Activated naive CD4-positive, alpha-beta T cell treated with anti-CD3 and anti-CD28 coated beads, Interleukin-2, amount 10 ng/mL, durations not matched to agents 7 days and 5 days (primary cell): Measurements from ENCODE around the gene KRT86.
A peak's percentile ranks its signal among the peaks of the same experiment; 100 is the strongest.

Experiments used
- CTCF ChIA-PET: fragments of 350-600 bp; sonication (Branson Sonifier 250); formaldehyde crosslinking; loops from one replicate; lab custom pipeline; 2021; ENCODE audit warnings: antibody characterized with exemption; lab: Charles Lee
- DNase-seq: peaks from one replicate; pipeline ENCODE4 v3.0.0-alpha.2; 2020
- H3K27ac Mint-ChIP-seq: one replicate; pipeline ENCODE4 v1.8.0; 2021; ENCODE audit warnings: mild to moderate bottlenecking, moderate library complexity, mixed read lengths
- H3K27me3 Mint-ChIP-seq: one replicate; pipeline ENCODE4 v1.8.0; 2021; ENCODE audit warnings: mild to moderate bottlenecking, mixed read lengths
- H3K36me3 Mint-ChIP-seq: one replicate; pipeline ENCODE4 v1.8.0; 2021; ENCODE audit warnings: mixed read lengths
- H3K4me1 Mint-ChIP-seq: one replicate; pipeline ENCODE4 v1.8.0; 2021; ENCODE audit warnings: mixed read lengths
- H3K4me3 Mint-ChIP-seq: one replicate; pipeline ENCODE4 v1.8.0; 2021; ENCODE audit warnings: mild to moderate bottlenecking, moderate library complexity, mixed read lengths
- H3K9me3 Mint-ChIP-seq: one replicate; pipeline ENCODE4 v1.8.0; 2021; ENCODE audit warnings: mixed read lengths

Gene KRT86

DNA sequence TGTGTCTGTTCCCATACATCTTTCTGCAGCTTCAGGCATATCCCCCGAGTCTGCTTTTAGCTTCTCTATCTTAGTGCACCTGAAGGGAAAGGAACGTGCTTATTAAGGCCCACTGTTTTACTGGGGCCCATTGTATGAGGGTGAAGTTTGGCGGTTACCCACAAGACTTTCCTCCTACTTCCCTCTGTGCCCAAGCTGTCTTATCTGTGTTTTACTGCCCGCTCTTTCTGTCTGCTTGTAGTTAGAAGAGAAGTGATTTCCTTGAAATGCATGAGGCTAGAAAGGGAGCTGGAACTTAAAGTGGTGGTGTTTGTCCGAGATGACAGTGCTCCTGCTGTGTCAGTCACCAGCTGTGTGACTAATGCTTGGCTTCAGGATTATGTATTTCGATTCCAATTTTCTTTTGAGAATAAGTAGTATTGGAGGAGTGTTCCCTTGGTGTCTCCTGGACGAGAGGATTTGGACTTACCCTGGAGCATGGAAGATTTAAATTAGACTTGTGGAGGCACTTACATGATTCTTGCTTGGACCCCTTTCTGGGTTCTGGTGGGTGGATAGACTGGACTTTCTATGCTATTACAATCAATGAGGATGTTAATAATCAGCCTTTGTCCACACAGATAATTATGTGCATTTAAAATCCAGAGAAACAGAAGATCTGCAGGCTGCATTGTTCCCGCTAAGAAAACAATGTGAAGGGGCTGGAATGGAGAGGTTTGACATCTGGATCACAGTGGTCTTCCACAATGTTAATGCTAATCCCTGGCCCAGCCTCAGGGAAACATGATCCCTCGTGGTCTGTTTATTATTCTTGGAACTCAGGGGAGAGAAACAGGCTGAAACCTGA lies 13.9 kb upstream of the KRT86 start:
- CTCF ChIA-PET = interaction anchor here (1.9 to 12.5 kb wide), 2 partner anchors 17 to 47 kb away, joined by 5 to 76 read pairs; partner anchors contain the start of gene KRT86
- peaks cover 27% of the 10 kb centered on the region for H3K4me1 Mint-ChIP-seq
- H3K27me3 Mint-ChIP-seq = peaks cover 87% of the 10 kb centered on the region
- peak; percentile 20 for DNase-seq
- peak overlapping the region; percentile 16 for H3K27ac Mint-ChIP-seq
- peaks cover 1% of the 10 kb centered on the region for H3K36me3 Mint-ChIP-seq
- peaks cover 3% of the 10 kb centered on the region for H3K9me3 Mint-ChIP-seq
- H3K4me3 Mint-ChIP-seq = no peak overlapping the region

DNA sequence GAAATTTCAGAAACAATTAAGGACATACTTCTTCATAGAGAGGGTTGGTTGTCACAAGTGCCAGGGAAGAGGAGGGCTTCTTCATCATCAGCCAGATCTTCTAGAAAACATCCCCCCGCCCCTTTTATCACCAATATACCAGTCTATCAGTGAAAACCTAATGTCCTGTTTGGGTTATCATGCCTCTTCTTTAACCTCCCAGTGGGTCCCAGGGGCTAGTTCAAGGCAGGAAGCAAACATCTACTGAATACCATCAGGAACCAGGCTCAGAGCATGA lies 13.3 kb upstream of the KRT86 start:
- Mint-ChIP-seq H3K27ac (no peak overlapping the region), H3K4me3 (no peak overlapping the region), H3K27me3 (peaks cover 81% of the 10 kb centered on the region), H3K36me3 (peaks cover 1% of the 10 kb centered on the region), H3K4me1 (peaks cover 27% of the 10 kb centered on the region), H3K9me3 (peaks cover 3% of the 10 kb centered on the region)
- no peak for DNase-seq
- CTCF ChIA-PET = interaction anchor here (12.5 kb wide), 1 partner anchor 16 kb away, joined by 76 read pairs; the partner anchor contains the start of gene KRT86

DNA sequence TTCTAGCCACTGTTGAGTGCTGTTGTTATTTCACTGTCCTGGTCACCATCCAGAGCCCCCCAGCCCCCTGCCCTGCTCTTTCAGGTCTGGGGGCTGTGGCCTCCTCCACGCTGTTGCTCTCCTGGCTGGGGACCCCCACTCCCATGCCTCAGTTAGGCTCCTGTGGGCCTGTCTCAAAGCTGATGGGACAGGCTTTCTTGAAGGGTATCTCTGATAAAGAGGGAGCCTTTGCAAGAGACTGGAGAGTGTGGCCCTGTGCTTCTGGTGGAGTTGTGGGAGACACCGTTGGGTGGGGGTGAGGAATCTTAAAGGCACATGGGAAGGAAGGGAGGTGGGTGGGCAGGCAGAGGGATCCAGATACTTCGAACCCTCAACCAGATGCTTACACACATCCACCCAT lies 12.2 kb upstream of the KRT86 start:
- Mint-ChIP-seq H3K4me1 (peaks cover 27% of the 10 kb centered on the region), H3K4me3 (no peak overlapping the region), H3K36me3 (no peaks in the 10 kb centered on the region), H3K9me3 (peaks cover 3% of the 10 kb centered on the region), H3K27me3 (peaks cover 79% of the 10 kb centered on the region), H3K27ac (no peak overlapping the region)
- CTCF ChIA-PET = interaction anchor here (12.5 kb wide), 1 partner anchor 15 kb away, joined by 76 read pairs; the partner anchor contains the start of gene KRT86
- peak; percentile 7 for DNase-seq

DNA sequence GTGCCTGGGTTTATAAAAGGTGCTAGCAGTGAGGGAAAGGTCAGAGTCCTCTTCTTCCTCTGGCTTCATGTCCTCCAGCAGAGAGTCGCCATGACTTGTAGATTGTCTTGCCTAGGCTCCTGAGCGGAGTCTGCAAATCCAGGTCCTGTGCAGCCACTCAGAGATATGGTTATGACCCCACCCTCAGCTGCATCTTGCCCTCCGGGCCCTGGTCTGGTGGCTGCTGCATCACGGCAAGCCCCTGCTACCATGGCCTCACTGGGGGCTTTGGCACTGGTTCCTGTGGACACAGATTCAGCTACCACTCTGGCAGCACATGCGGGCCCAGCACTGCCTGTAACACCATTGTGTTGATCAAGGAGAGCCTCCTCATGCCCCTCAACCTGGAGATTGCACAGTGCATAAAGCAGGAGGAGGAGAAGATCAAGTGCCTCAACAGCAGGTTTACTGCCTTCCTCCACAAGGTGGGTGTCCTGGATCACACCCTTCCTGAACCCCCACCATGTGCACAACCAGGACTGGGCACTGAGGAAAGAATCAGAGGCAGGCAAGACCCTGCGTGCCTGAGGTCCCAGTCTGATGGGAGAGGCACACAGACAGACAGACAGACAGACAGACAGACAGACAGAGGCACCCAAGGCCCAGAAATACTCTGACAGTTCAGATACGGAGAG lies 10.5 kb upstream of the KRT86 start:
- Mint-ChIP-seq H3K4me1 (peaks cover 29% of the 10 kb centered on the region), H3K9me3 (peaks cover 3% of the 10 kb centered on the region), H3K4me3 (no peak overlapping the region), H3K27me3 (peaks cover 70% of the 10 kb centered on the region), H3K27ac (no peak overlapping the region), H3K36me3 (no peaks in the 10 kb centered on the region)
- no peak for DNase-seq
- CTCF ChIA-PET = interaction anchor here (1.7 to 12.5 kb wide), 2 partner anchors 14 to 43 kb away, joined by 6 to 76 read pairs; partner anchors contain the start of gene KRT86

DNA sequence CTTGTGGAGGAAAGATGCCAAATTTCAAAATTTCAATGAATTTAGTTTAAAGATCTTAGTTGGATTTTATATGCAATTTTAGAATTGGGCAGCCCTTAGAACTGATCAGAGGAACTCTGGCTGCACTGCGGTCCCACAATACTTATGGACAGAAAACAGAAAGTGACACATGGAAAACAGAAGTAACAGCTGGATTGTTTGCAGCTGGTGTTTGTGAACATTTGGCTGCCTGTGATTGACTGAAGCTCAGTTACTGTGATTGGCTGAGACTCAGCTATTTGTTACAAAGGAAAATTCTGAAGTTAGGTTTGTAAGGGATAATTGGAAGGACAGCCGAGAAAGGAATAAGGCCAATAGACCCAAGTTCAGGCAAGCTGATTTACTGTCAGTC lies 10.0 kb upstream of the KRT86 start:
- no peak overlapping the region for H3K4me3 Mint-ChIP-seq
- CTCF ChIA-PET = interaction anchor here (0.9 to 12.5 kb wide), 3 partner anchors 13 to 43 kb away, joined by 4 to 76 read pairs (median 6); partner anchors contain the start of gene KRT86
- no peak overlapping the region for H3K27ac Mint-ChIP-seq
- H3K4me1 Mint-ChIP-seq = peaks cover 25% of the 10 kb centered on the region
- H3K9me3 Mint-ChIP-seq = peaks cover 3% of the 10 kb centered on the region
- H3K36me3 Mint-ChIP-seq = no peaks in the 10 kb centered on the region
- H3K27me3 Mint-ChIP-seq = peaks cover 64% of the 10 kb centered on the region
- peak; percentile 4 for DNase-seq

DNA sequence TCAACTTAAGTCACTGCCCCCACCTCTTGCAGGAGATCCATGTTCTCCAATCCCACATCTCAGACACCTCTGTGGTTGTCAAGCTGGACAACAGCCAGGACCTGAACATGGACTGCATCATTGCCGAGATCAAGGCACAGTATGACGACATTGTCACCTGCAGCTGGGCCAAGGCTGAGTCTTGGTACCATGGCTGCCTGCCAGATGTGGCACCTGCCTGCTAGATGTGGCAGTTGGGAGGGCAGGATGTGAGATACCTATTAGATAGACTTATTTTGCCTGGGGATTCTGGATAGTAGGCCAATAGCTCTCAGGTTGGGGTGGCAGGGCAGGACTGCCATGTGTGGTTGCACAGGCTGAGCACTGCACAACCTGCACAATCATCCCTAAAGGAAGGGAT lies 7.9 kb upstream of the KRT86 start:
- peaks cover 3% of the 10 kb centered on the region for H3K9me3 Mint-ChIP-seq
- DNase-seq = peak; percentile 16
- H3K27me3 Mint-ChIP-seq = peaks cover 62% of the 10 kb centered on the region
- H3K4me1 Mint-ChIP-seq = peaks cover 4% of the 10 kb centered on the region
- CTCF ChIA-PET = interaction anchor here (12.5 kb wide), 1 partner anchor 11 kb away, joined by 76 read pairs; the partner anchor contains the start of gene KRT86
- no peak overlapping the region for H3K4me3 Mint-ChIP-seq
- no peak overlapping the region for H3K27ac Mint-ChIP-seq
- H3K36me3 Mint-ChIP-seq = no peaks in the 10 kb centered on the region

DNA sequence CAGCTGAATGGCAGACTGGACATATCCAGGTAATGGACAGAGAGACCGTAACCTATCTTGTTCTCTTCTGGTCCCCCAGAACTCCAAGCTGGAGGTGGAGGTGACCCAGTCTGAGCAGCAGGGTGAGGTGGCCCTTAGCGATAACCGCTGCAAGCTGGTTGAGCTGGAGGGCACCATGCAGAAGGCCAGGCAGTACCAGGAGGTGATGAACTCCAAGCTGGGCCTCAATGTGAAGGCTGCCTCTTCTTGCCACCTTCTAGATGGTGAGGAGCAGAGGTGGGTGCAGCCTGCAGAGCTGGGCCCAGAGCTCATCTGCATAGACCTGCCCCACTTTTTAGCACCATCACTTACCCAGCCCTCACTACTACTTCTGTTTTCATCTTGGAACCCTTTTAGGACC lies 7.2 kb upstream of the KRT86 start:
- CTCF ChIA-PET = interaction anchor here (1.0 to 12.5 kb wide), 3 partner anchors 8 to 94 kb away, joined by 3 to 76 read pairs (median 4); partner anchors contain the start of gene KRT86
- Mint-ChIP-seq H3K27me3 (peaks cover 55% of the 10 kb centered on the region), H3K36me3 (no peaks in the 10 kb centered on the region), H3K27ac (no peak overlapping the region), H3K4me3 (no peak overlapping the region), H3K9me3 (peaks cover 3% of the 10 kb centered on the region), H3K4me1 (peaks cover 2% of the 10 kb centered on the region)
- no peak for DNase-seq

DNA sequence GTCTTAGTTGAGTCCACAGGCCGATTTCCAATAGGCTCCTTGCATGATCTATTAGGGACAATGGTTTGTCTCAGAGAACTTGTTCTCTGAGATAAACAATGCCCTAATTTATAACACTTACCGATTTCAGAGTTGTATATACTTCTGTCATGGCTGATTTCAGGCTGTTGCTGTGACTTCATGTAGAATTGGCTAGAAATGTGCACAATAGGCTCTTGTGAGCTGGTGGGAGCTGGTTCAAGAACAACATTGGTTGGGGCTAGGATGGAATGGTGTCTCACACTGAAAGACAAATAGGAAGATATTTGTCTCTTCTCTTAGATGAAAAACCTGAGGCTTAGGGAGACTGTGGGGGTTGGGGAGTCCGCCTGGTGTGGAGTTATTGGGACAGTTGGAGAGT lies 6.7 kb upstream of the KRT86 start:
- no peak overlapping the region for H3K27ac Mint-ChIP-seq
- H3K27me3 Mint-ChIP-seq = peaks cover 52% of the 10 kb centered on the region
- peaks cover 2% of the 10 kb centered on the region for H3K9me3 Mint-ChIP-seq
- peak; percentile 1 for DNase-seq
- peaks cover 2% of the 10 kb centered on the region for H3K4me1 Mint-ChIP-seq
- CTCF ChIA-PET = interaction anchor here (1.0 to 12.5 kb wide), 4 partner anchors 9 to 95 kb away, joined by 3 to 76 read pairs (median 5); partner anchors contain the start of gene KRT86
- H3K36me3 Mint-ChIP-seq = no peaks in the 10 kb centered on the region
- no peak overlapping the region for H3K4me3 Mint-ChIP-seq

DNA sequence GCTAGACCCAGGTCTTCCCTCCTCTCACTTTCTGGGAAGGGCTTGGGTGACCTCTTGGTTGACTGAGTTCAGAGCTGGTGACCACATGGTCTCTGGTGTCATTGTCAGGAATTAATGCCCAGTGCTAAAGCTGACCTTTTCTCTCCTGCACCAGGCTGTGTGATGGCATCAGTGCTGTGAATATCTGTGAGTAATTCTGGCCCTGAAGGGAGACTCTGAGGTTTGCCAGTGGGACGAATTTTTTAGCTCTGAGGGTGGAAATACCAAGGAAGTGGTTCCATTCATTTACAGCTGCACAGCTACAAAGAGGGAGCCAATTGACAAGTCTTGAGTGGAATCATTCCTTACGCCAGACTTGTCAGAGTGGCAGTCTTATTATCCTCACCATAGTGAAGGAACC lies 6.2 kb upstream of the KRT86 start:
- Mint-ChIP-seq H3K4me3 (no peak overlapping the region), H3K36me3 (no peaks in the 10 kb centered on the region), H3K9me3 (no peaks in the 10 kb centered on the region), H3K27me3 (peaks cover 50% of the 10 kb centered on the region), H3K4me1 (peaks cover 2% of the 10 kb centered on the region), H3K27ac (no peak overlapping the region)
- CTCF ChIA-PET = interaction anchor here (1.0 to 12.5 kb wide), 3 partner anchors 9 to 16 kb away, joined by 4 to 76 read pairs (median 6); partner anchors contain the start of gene KRT86
- DNase-seq = no peak

DNA sequence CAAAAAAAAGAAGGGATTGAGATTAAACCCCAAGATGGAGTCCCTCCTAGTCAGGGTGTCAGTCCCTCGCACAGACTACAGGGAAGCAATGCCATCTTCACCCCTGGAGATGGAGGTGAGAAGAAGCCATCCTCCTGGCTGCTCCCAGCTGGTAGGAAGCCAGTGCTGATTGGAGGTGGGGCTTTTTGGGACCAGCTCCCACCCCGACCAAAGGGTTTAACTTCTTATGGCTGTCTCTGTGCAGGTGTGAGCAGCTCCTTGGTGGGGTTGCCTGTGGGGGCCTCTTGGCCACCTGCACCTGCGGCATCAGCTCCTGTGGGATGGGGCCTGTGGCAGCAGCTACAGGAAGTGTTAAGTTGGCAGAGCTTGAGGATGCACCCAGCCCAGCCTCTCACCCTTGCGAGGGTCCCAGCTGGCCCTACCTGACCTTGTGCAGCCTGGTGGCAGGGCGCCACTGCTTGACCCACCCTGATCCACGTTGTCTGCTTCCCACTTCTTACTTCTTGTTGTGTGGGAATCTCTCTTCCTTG lies 3.8 kb upstream of the KRT86 start:
- Mint-ChIP-seq H3K36me3 (no peaks in the 10 kb centered on the region), H3K27ac (no peak overlapping the region), H3K4me3 (no peak overlapping the region), H3K9me3 (no peaks in the 10 kb centered on the region), H3K27me3 (peaks cover 51% of the 10 kb centered on the region), H3K4me1 (peaks cover 2% of the 10 kb centered on the region)
- CTCF ChIA-PET = interaction anchor here (12.5 kb wide), 1 partner anchor 7 kb away, joined by 76 read pairs; the partner anchor contains the start of gene KRT86
- DNase-seq = peak; percentile 8

DNA sequence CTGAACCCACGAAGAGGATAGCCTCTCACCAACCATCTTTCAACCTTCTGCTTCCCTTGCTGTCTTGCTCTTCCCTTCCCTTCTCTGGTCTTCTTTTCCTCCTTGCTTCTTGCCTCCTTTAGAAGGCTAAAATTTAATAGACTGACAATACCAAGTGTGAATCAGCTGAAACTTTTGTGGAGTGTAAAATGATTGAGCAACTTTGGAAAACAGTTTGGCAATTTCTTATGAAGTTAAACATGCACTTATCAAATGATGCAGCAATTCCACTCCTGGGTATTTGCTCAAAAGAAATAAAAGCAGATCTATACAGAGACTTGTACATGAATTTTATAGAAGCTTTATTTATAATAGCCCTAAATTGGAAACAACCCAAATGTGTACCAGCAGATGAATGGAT lies 3.3 kb upstream of the KRT86 start:
- H3K27ac Mint-ChIP-seq = no peak overlapping the region
- no peaks in the 10 kb centered on the region for H3K36me3 Mint-ChIP-seq

DNA sequence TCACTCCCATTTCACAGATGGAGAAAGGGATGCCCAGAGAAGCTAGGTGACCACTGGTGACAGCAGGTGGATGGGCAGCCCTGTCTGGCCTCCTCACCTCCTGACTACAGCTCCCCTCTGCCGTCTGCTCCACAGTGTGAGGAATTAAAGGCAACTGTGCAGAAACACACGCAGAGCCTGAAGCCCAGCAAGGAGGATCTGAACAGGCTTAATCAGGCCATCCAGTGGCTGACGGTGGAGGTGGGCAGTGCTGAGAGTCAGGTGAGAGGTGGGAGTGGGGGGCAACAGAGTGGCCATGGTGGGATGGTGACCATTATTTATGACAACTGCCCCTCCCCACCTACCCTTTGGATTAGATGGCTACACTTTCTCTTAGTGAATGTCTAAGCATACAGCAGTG lies 1.2 kb downstream of the KRT86 start:
- peak; percentile 4 for DNase-seq
- peaks cover 9% of the 10 kb centered on the region for H3K4me1 Mint-ChIP-seq
- no peak overlapping the region for H3K27ac Mint-ChIP-seq
- H3K4me3 Mint-ChIP-seq = no peak overlapping the region
- no peaks in the 10 kb centered on the region for H3K36me3 Mint-ChIP-seq
- H3K9me3 Mint-ChIP-seq = no peaks in the 10 kb centered on the region
- CTCF ChIA-PET = interaction anchor here (0.7 to 7.1 kb wide), 3 partner anchors 12 to 68 kb away, joined by 3 to 76 read pairs (median 3); no protein-coding TSS in a partner anchor
- H3K27me3 Mint-ChIP-seq = peaks cover 65% of the 10 kb centered on the region

More for the DNA sequence above, 3.3 kb upstream of the KRT86 start:
- DNase-seq = no peak
- H3K9me3 Mint-ChIP-seq = no peaks in the 10 kb centered on the region
- no peak overlapping the region for H3K4me3 Mint-ChIP-seq
- H3K27me3 Mint-ChIP-seq = peaks cover 53% of the 10 kb centered on the region
- CTCF ChIA-PET = interaction anchor here (1.1 kb wide), 1 partner anchor 49 kb away, joined by 3 read pairs; no protein-coding TSS in a partner anchor
- H3K4me1 Mint-ChIP-seq = peaks cover 2% of the 10 kb centered on the region

DNA sequence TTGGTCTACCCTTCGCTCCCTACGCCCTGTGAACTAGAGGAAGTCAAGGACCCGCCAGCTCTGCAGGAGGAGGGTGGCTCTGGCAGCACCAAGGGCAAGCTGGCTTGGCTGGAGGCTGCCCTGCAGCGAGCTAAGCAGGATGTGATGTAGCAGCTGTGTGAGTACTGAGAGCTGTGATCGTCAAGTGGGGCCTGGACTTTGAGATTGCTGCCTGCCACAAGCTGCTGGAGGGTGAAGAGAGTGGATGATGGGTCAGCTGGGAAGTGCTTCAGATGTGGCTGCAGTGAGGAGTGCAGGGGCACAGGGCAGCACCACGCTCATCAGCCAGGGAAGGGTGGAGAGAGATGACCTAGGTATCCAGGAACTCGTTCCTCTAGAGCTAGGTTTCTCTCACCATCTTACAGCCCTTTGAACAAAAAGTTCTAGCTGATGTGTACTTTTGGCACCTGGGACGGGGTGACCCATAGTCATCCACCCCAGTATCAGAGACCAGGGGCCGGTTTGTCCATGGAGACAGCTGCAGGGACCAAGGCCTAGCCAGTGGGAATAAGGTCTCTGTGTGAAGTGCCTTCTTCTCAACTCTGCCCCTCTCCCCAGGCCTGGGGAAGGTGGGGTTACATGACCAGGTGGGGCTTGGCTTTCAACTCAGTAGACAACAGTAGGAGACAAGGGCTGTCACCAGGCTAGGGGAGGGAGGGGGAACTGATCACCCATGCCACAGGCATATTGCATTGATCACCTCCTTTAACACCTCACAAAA lies 3.2 kb downstream of the KRT86 start:
- Mint-ChIP-seq H3K4me1 (peaks cover 9% of the 10 kb centered on the region), H3K9me3 (no peaks in the 10 kb centered on the region), H3K36me3 (no peaks in the 10 kb centered on the region), H3K27me3 (peaks cover 73% of the 10 kb centered on the region), H3K27ac (no peak overlapping the region), H3K4me3 (no peak overlapping the region)
- CTCF ChIA-PET = interaction anchor here (0.8 to 7.1 kb wide), 11 partner anchors 9 to 120 kb away, joined by 3 to 89 read pairs (median 8); no protein-coding TSS in a partner anchor
- DNase-seq = peak; percentile 20
